ENCODE data around the gene CALML6.

DNA sequence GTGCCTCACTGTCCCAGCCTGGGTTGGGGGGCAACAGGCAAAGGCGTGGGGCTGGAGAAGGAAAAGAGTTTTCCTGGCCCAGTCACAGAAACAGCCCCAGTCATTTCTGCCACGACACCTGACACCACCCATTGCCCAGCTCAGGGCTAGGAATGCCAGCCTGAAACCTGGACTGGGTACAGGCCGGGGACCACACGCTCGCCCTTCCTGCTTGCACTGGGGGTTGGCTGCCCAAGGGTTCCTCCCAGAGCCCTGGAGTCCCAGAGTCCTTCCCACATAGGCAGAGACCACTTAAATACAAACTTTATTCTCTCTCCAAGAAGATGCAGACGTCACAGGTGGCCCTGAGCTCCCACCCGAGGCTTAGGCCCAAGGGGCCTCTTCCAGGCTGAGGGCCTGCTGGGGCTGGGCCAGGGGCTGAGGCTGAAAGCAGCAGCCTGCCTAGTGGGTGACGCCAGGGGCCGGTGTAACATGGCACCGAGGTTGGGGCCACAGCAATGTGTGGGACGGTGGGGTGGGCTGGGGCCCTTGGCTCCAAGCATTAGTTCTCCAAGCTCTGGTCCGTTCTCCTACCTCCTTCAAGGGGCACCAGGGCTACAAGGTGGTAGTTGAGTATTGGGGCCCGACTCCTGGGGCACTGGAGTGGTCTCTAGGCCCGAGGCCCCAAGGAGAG is 2.4 kb downstream of the CALML6 start:
- TF ChIP-seq ZNF394 (tag by site-specific recombination; IDR thresholded peaks at IDR 0.05; ENCODE audit: borderline replicate concordance), result no peak
- no peak for TF ChIP-seq CTCF (tag by site-specific recombination; IDR thresholded peaks at IDR 0.05)
- TF ChIP-seq ZNF157 (tag by site-specific recombination; IDR thresholded peaks at IDR 0.05), result no peak
- TF ChIP-seq ZNF658 (tag by site-specific recombination; IDR thresholded peaks at IDR 0.05), result no peak
- TF ChIP-seq SALL2 (tag by site-specific recombination; IDR thresholded peaks at IDR 0.05; ENCODE audit: borderline replicate concordance), result no peak
- TF ChIP-seq ZBTB26 (tag by site-specific recombination; optimal IDR thresholded peaks at IDR 0.05), result no peak
- no peak for TF ChIP-seq ZNF580 (tag by site-specific recombination; IDR thresholded peaks at IDR 0.05)
- TF ChIP-seq BCL11A (tag by site-specific recombination; IDR thresholded peaks at IDR 0.05; ENCODE audit: low read depth), result no peak
- TF ChIP-seq ZNF660 (tag by site-specific recombination; IDR thresholded peaks at IDR 0.05), result no peak
- no peak for TF ChIP-seq SCRT1 (tag by site-specific recombination; IDR thresholded peaks at IDR 0.05; ENCODE audit: borderline replicate concordance)
